GM23248 (cell line): ENCODE measurements around the gene PEX13.

Experiments used
- EZH2 ChIP-seq: fragments of 200-600 bp; sonication (generic); IDR thresholded peaks from 2 replicates; pipeline ENCODE4 v1.6.1; 2018; ENCODE audit warnings: antibody characterized with exemption, mild to moderate bottlenecking; ENCODE audit not compliant: insufficient read depth, poor library complexity, severe bottlenecking
- EZH2phosphoT487 ChIP-seq: fragments of 200-600 bp; sonication (generic); IDR thresholded peaks from 2 replicates; pipeline ENCODE4 v1.6.1; 2018; ENCODE audit warnings: antibody characterized with exemption, moderate library complexity, mild to moderate bottlenecking, low read depth; ENCODE audit not compliant: insufficient read depth

- TF ChIP-seq EZH2, result no peak
- no peak for TF ChIP-seq EZH2phosphoT487
Observed at GRCh38 chr2:61045226-61045625, 27.7 kb downstream of the PEX13 start.
